GM06990 (cell line): ENCODE measurements around the gene TNIK.

Experiments used
- DNase-seq: peaks from one replicate; pipeline ENCODE4 v3.0.0-alpha.2; 2011; ENCODE audit not compliant: insufficient read length; ENCODE audit errors: extremely low read depth
- H3K27me3 ChIP-seq: replicated peaks from 2 replicates; pipeline ENCODE4 v1.6.0; 2011; ENCODE audit warnings: low read length; ENCODE audit not compliant: control insufficient read depth, insufficient read depth
- H3K36me3 ChIP-seq: 2 replicates; pipeline ENCODE4 v1.5.1; 2011; ENCODE audit warnings: low read length; ENCODE audit not compliant: control insufficient read depth, insufficient read depth
- H3K4me3 ChIP-seq: replicated peaks from 2 replicates; pipeline ENCODE4 v1.5.1; 2011; ENCODE audit warnings: low read depth, mild to moderate bottlenecking, control low read depth, low read length
- TF ChIP-seq, protein P1 (sequence below): IDR thresholded peaks from 2 replicates; pipeline ENCODE4 v1.5.1; 2011; ENCODE audit warnings: low read length, control low read depth, mild to moderate bottlenecking, inconsistent platforms; ENCODE audit not compliant: insufficient read depth, poor library complexity, severe bottlenecking

The TNIK gene

DNA sequence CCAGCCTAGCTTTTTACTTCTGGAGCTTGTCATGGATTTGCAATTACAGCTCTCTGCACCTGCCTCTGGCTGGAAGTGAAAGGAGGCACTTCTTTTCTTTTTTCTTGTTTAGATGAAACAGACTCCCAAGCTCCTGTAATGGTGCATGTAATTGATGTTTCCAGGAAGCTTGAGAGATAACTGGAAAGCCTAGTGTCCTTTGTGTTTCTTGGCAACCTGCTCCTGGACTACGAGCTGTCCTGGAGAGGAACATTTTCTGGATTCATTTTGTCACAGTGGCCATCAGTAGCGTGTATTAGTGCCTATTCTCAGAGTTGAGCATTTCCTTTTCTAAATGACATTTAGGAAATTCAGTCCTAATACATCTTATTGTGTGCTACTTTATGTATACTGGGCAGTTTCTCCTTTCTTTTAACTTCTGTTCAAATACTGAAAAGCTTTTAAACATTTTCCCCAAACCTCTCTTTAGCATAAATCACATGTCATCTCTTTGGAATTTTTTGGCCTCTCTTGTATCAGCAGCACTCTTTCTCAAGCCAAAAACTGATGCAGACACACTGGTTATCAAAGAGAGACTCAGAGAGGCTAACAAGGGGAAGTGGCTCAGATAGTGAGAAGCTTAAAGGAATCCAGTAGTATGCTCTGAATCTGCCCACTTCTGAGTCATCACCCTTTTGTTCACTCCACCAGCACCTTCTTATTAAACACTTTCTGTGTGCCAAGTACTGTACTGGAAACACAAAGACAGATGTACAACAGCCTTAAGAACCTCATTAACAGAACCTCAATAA is 371.0 kb downstream of the TNIK start:
- Histone ChIP-seq H3K4me3 (no peak overlapping the region), H3K36me3 (peaks cover 15% of the 10 kb centered on the region), H3K27me3 (no peaks in the 10 kb centered on the region)
- no peak for DNase-seq
- TF ChIP-seq, protein P1, sequence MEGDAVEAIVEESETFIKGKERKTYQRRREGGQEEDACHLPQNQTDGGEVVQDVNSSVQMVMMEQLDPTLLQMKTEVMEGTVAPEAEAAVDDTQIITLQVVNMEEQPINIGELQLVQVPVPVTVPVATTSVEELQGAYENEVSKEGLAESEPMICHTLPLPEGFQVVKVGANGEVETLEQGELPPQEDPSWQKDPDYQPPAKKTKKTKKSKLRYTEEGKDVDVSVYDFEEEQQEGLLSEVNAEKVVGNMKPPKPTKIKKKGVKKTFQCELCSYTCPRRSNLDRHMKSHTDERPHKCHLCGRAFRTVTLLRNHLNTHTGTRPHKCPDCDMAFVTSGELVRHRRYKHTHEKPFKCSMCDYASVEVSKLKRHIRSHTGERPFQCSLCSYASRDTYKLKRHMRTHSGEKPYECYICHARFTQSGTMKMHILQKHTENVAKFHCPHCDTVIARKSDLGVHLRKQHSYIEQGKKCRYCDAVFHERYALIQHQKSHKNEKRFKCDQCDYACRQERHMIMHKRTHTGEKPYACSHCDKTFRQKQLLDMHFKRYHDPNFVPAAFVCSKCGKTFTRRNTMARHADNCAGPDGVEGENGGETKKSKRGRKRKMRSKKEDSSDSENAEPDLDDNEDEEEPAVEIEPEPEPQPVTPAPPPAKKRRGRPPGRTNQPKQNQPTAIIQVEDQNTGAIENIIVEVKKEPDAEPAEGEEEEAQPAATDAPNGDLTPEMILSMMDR = no peak

DNA sequence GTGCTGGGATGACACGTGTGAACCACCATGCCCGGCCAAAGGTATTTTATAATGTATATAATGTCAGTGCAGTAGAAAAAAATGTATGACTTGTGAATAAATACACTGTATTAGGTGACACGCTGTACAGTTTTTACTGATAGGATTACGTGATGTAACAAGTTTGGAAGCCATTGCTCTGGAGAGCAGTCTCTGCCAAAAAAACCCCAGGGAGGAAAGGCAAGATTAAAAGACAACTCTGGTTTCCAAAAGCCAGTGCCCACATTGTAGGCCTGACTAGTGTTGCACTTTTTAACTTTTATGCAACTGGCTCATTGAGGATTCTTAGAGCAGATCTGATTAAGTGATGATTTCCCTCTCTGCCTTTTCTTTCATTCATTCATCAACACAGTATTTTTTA is 371.7 kb downstream of the TNIK start:
- no peaks in the 10 kb centered on the region for H3K27me3 ChIP-seq
- TF ChIP-seq, protein P1 = no peak
- H3K36me3 ChIP-seq = peaks cover 15% of the 10 kb centered on the region
- H3K4me3 ChIP-seq = no peak overlapping the region
- no peak for DNase-seq

DNA sequence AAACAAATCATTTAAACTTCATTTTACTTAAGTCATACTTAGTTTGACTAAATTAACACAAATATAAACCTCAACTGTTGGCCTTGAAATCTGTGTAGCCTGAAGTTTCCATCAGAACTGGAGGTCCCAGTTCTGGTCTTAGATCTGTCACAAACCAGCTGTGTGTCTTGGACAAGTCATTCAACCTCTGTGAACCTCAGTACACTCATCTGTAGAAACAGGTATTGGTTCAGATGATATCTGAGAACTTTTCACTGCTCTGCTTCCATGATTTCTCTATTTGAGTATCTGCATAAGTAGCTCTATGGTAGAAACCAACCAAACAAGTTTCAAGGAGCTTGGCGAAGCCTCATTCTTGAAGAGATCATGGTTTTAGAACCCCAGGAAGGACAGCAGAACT is 373.3 kb downstream of the TNIK start:
- no peak overlapping the region for H3K4me3 ChIP-seq
- no peaks in the 10 kb centered on the region for H3K27me3 ChIP-seq
- DNase-seq = no peak
- TF ChIP-seq, protein P1 = no peak
- H3K36me3 ChIP-seq = peaks cover 19% of the 10 kb centered on the region

DNA sequence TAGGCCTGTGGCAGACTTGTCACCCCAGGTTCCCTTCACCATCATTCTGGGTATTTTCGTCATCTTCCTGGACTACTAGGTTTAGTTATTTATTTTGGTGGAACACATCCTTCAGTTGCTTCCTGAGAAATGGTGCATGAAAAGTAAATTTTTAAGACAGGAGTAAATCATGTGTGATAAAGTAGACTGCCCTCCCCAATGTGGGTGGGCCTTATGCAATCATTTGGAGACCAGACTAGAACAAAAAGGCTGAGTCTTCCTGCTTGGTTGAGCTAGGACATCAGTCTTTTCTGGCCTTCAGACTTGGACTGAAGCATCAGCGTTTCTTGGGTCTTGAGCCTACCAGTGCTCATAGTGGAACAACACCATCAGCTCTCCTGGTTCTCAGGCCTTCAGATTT is 382.9 kb downstream of the TNIK start:
- TF ChIP-seq, protein P1 = no peak
- no peaks in the 10 kb centered on the region for H3K27me3 ChIP-seq
- H3K4me3 ChIP-seq = no peak overlapping the region
- DNase-seq = no peak
- peaks cover 13% of the 10 kb centered on the region for H3K36me3 ChIP-seq

DNA sequence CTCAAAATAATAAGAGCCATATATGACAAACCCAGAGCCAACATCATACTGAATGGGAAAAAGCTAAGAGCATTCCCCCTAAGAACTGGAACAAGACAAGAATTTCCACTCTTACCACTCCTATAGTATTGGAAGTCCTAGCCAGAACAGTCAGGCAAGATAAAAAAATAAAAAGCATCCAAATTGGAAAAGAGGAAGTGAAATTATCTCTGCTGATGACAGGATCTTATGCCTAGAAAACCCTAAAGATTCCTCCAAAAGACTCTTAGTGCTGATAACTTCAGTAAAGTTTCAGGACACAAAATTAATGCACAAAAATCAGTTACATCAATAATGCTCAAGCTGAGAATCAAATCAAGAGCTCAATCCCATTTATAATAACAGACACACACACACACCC is 387.8 kb downstream of the TNIK start:
- Histone ChIP-seq H3K27me3 (no peaks in the 10 kb centered on the region), H3K4me3 (no peak overlapping the region), H3K36me3 (peaks cover 9% of the 10 kb centered on the region)
- DNase-seq = no peak
- TF ChIP-seq, protein P1 = no peak
